Neural cell (in vitro differentiated cells): Measurements from ENCODE around the gene SPACA9. TPM values are rescaled to one million over a fixed set of nuclear protein-coding genes. Genes with fewer than 3 reads are reported as not detected.

ENCODE experiments used
- H2AFZ ChIP-seq: fragments of 200-600, 300-800 bp; sonication (generic), shearing (Covaris generic); 2 replicates; pipeline ENCODE4 v1.6.0; 2014; ENCODE audit warnings: low read depth, mild to moderate bottlenecking, antibody characterized with exemption, low read length, moderate library complexity
- H3F3A ChIP-seq: fragments of 200-600 bp; shearing (Covaris generic); 2 replicates; pipeline ENCODE4 v1.6.1; 2016; ENCODE audit warnings: mild to moderate bottlenecking, moderate library complexity, mixed read lengths, antibody characterized with exemption, low read length; ENCODE audit not compliant: insufficient read depth, poor library complexity, severe bottlenecking
- H3K27ac ChIP-seq: fragments of 200-600, 300-800 bp; sonication (generic), shearing (Covaris generic); 2 replicates; pipeline ENCODE4 v1.5.1; 2014; ENCODE audit warnings: mild to moderate bottlenecking, low read length, moderate library complexity
- H3K27me3 ChIP-seq: fragments of 300-800, 200-600 bp; sonication (generic), shearing (Covaris generic); 2 replicates; pipeline ENCODE4 v1.6.0; 2014; ENCODE audit warnings: mild to moderate bottlenecking, low read depth, low read length, moderate library complexity; ENCODE audit not compliant: insufficient read depth
- H3K36me3 ChIP-seq: fragments of 300-800, 200-600 bp; sonication (generic), shearing (Covaris generic); 2 replicates; pipeline ENCODE4 v1.5.1; 2014; ENCODE audit warnings: mild to moderate bottlenecking, antibody characterized with exemption, low read length, moderate library complexity; ENCODE audit not compliant: insufficient read depth
- H3K4me2 ChIP-seq: fragments of 300-800, 200-600 bp; sonication (generic), shearing (Covaris generic); 2 replicates; pipeline ENCODE4 v1.6.0; 2014; ENCODE audit warnings: mild to moderate bottlenecking, low read length
- H3K4me3 ChIP-seq: fragments of 300-800, 200-600 bp; sonication (generic), shearing (Covaris generic); 2 replicates; pipeline ENCODE4 v1.5.1; 2014; ENCODE audit warnings: mild to moderate bottlenecking, low read length, moderate library complexity
- H3K79me2 ChIP-seq: fragments of 200-600 bp; shearing (Covaris generic); replicated peaks from 2 replicates; pipeline ENCODE4 v1.6.0; 2014; ENCODE audit warnings: mild to moderate bottlenecking, low read length, moderate library complexity; ENCODE audit not compliant: insufficient read depth
- H3K9ac ChIP-seq: fragments of 300-800, 200-600 bp; sonication (generic), shearing (Covaris generic); 2 replicates; pipeline ENCODE4 v1.6.1; 2016; ENCODE audit warnings: mild to moderate bottlenecking, low read length, mixed read lengths
- H3K9me2 ChIP-seq: fragments of 200-600 bp; shearing (Covaris generic); 2 replicates; pipeline ENCODE4 v1.6.1; 2016; ENCODE audit warnings: mild to moderate bottlenecking, low read length, mixed read lengths; ENCODE audit not compliant: insufficient read depth
- H3K9me3 ChIP-seq: fragments of 200-600, 300-800 bp; sonication (generic), shearing (Covaris generic); 2 replicates; pipeline ENCODE4 v1.6.1; 2016; ENCODE audit warnings: mild to moderate bottlenecking, mixed run types, low read length, moderate library complexity, mixed read lengths
- H4K20me1 ChIP-seq: fragments of 200-600 bp; shearing (Covaris generic); 2 replicates; pipeline ENCODE4 v1.6.1; 2016; ENCODE audit warnings: mild to moderate bottlenecking, mixed run types; ENCODE audit not compliant: insufficient read depth
- CTCF ChIP-seq: fragments of 450-650 bp; IDR thresholded peaks from 2 replicates; pipeline ENCODE4 v1.5.1; 2014; ENCODE audit warnings: antibody characterized with exemption, mild to moderate bottlenecking, moderate library complexity; ENCODE audit not compliant: poor library complexity, severe bottlenecking
- EP300 ChIP-seq: fragments of 450-650 bp; conservative IDR thresholded peaks from 2 replicates; pipeline ENCODE4 v1.6.1; 2014; ENCODE audit warnings: antibody characterized with exemption, mild to moderate bottlenecking, moderate library complexity; ENCODE audit not compliant: poor library complexity, severe bottlenecking
- EZH2 ChIP-seq: fragments of 200-600, 300-800 bp; shearing (Covaris generic), sonication (generic); IDR thresholded peaks from 2 replicates; pipeline ENCODE4 v1.6.1; 2014; ENCODE audit warnings: antibody characterized with exemption, low read length, borderline replicate concordance, mild to moderate bottlenecking; ENCODE audit not compliant: insufficient read depth, poor library complexity, severe bottlenecking
- MXI1 ChIP-seq: fragments of 450-650 bp; conservative IDR thresholded peaks from 2 replicates; pipeline ENCODE4 v1.6.1; 2014; ENCODE audit warnings: antibody characterized with exemption, mild to moderate bottlenecking; ENCODE audit not compliant: poor library complexity, severe bottlenecking
- POLR2AphosphoS5 ChIP-seq: IDR thresholded peaks from 2 replicates; pipeline ENCODE4 v1.6.1; 2012
- RAD21 ChIP-seq: fragments of 450-650 bp; conservative IDR thresholded peaks from 2 replicates; pipeline ENCODE4 v1.6.1; 2014; ENCODE audit warnings: antibody characterized with exemption, mild to moderate bottlenecking, moderate library complexity
- REST ChIP-seq: IDR thresholded peaks from 2 replicates; pipeline ENCODE4 v1.6.1; 2012; ENCODE audit warnings: borderline replicate concordance
- SMC3 ChIP-seq: fragments of 450-650 bp; conservative IDR thresholded peaks from 2 replicates; pipeline ENCODE4 v1.6.1; 2014; ENCODE audit warnings: antibody characterized with exemption, mild to moderate bottlenecking, moderate library complexity; ENCODE audit not compliant: poor library complexity
- TAF1 ChIP-seq: IDR thresholded peaks from 2 replicates; pipeline ENCODE4 v1.6.1; 2012; ENCODE audit warnings: low read depth
- polyA plus RNA-seq: library from polyadenylated mRNA; depleted of rRNA; stranded (reverse); fragments of >200 nt; gene quantifications from 2 replicates; pipeline ENCODE4 v1.2.3, GENCODE V29; 2014

SPACA9 gene
- polyA plus RNA-seq, 1 donor from 2014 or later: 4.6 TPM

GRCh38 chr9:132837501-132838286 lies 41.0 kb upstream of the SPACA9 start:
- peak overlapping the region; percentile 17 for H3K4me3 ChIP-seq
- TF ChIP-seq RAD21 (no peak), TAF1 (no peak), POLR2AphosphoS5 (peak; percentile 58), EP300 (peak; percentile 74)
- no peak overlapping the region for H2AFZ ChIP-seq
- no peaks in the 10 kb centered on the region for H3F3A ChIP-seq
- H3K79me2 ChIP-seq: no peaks in the 10 kb centered on the region
- no peaks in the 10 kb centered on the region for H3K9me3 ChIP-seq
- no peaks in the 10 kb centered on the region for H3K36me3 ChIP-seq
- no peak overlapping the region for H3K9ac ChIP-seq
- H3K27me3 ChIP-seq: no peaks in the 10 kb centered on the region
- no peaks in the 10 kb centered on the region for H3K9me2 ChIP-seq
- H3K27ac ChIP-seq: no peak overlapping the region
- H3K4me2 ChIP-seq: no peak overlapping the region
- no peaks in the 10 kb centered on the region for H4K20me1 ChIP-seq

- no peak overlapping the region for H3K4me3 ChIP-seq
- no peak overlapping the region for H3K27ac ChIP-seq
- no peak overlapping the region for H3K4me2 ChIP-seq
- no peaks in the 10 kb centered on the region for H3K79me2 ChIP-seq
- H3K9me2 ChIP-seq: no peaks in the 10 kb centered on the region
- H3K27me3 ChIP-seq: no peaks in the 10 kb centered on the region
- no peak for TF ChIP-seq POLR2AphosphoS5
- no peak for TF ChIP-seq REST
- TF ChIP-seq MXI1: no peak
- TF ChIP-seq EP300: no peak
- TF ChIP-seq RAD21: no peak
- no peak for TF ChIP-seq CTCF
- TF ChIP-seq TAF1: no peak
- no peak for TF ChIP-seq SMC3
- no peak for TF ChIP-seq EZH2
- H4K20me1 ChIP-seq: no peaks in the 10 kb centered on the region
- no peak overlapping the region for H2AFZ ChIP-seq
- no peak overlapping the region for H3K9ac ChIP-seq
- H3F3A ChIP-seq: no peaks in the 10 kb centered on the region
- no peaks in the 10 kb centered on the region for H3K9me3 ChIP-seq
- H3K36me3 ChIP-seq: no peaks in the 10 kb centered on the region
Observed at GRCh38 chr9:132838291-132838690, 40.4 kb upstream of the SPACA9 start.
